Measurements from ENCODE around the gene CNTNAP2.

The CNTNAP2 gene

GRCh38 chr7:146319629-146320028 is 203.0 kb downstream of the CNTNAP2 start:
- TF ChIP-seq GATA3 (IDR thresholded peaks at IDR 0.05; ENCODE audit: low read depth, low read length) (no peak), GATA2 (IDR thresholded peaks at IDR 0.05; ENCODE audit: low read depth, low read length) (no peak)

- TF ChIP-seq GATA3 (IDR thresholded peaks at IDR 0.05; ENCODE audit: low read depth, low read length) (no peak), GATA2 (IDR thresholded peaks at IDR 0.05; ENCODE audit: low read depth, low read length) (no peak)
Measured at GRCh38 chr7:146321301-146321700, 204.7 kb downstream of the CNTNAP2 start.

- TF ChIP-seq GATA2 (IDR thresholded peaks at IDR 0.05; ENCODE audit: low read depth, low read length): no peak
- no peak for TF ChIP-seq GATA3 (IDR thresholded peaks at IDR 0.05; ENCODE audit: low read depth, low read length)
Measured at GRCh38 chr7:146331369-146331768, 214.8 kb downstream of the CNTNAP2 start.

GRCh38 chr7:146345251-146345650 is 228.7 kb downstream of the CNTNAP2 start:
- TF ChIP-seq GATA3 (IDR thresholded peaks at IDR 0.05; ENCODE audit: low read depth, low read length): no peak
- TF ChIP-seq GATA2 (IDR thresholded peaks at IDR 0.05; ENCODE audit: low read depth, low read length): no peak

GRCh38 chr7:146346096-146346495 is 229.5 kb downstream of the CNTNAP2 start:
- TF ChIP-seq GATA3 (IDR thresholded peaks at IDR 0.05; ENCODE audit: low read depth, low read length) (no peak), GATA2 (IDR thresholded peaks at IDR 0.05; ENCODE audit: low read depth, low read length) (no peak)

- TF ChIP-seq GATA3 (IDR thresholded peaks at IDR 0.05; ENCODE audit: low read depth, low read length) (no peak), GATA2 (IDR thresholded peaks at IDR 0.05; ENCODE audit: low read depth, low read length) (no peak)
Measured at GRCh38 chr7:146355216-146355615, 238.6 kb downstream of the CNTNAP2 start.

GRCh38 chr7:146359176-146359575 is 242.6 kb downstream of the CNTNAP2 start:
- TF ChIP-seq GATA2 (IDR thresholded peaks at IDR 0.05; ENCODE audit: low read depth, low read length): no peak
- no peak for TF ChIP-seq GATA3 (IDR thresholded peaks at IDR 0.05; ENCODE audit: low read depth, low read length)

GRCh38 chr7:146366938-146367337 is 250.3 kb downstream of the CNTNAP2 start:
- TF ChIP-seq GATA2 (IDR thresholded peaks at IDR 0.05; ENCODE audit: low read depth, low read length) (no peak), GATA3 (IDR thresholded peaks at IDR 0.05; ENCODE audit: low read depth, low read length) (no peak)

GRCh38 chr7:146370171-146370570 is 253.6 kb downstream of the CNTNAP2 start:
- TF ChIP-seq GATA2 (IDR thresholded peaks at IDR 0.05; ENCODE audit: low read depth, low read length) (no peak), GATA3 (IDR thresholded peaks at IDR 0.05; ENCODE audit: low read depth, low read length) (no peak)

- TF ChIP-seq GATA2 (IDR thresholded peaks at IDR 0.05; ENCODE audit: low read depth, low read length) (peak; percentile 46; the same call in 1 of the 2 replicates), GATA3 (IDR thresholded peaks at IDR 0.05; ENCODE audit: low read depth, low read length) (no peak)
Measured at GRCh38 chr7:146375170-146375569, 258.6 kb downstream of the CNTNAP2 start.

GRCh38 chr7:146378196-146378595 is 261.6 kb downstream of the CNTNAP2 start:
- TF ChIP-seq GATA2 (IDR thresholded peaks at IDR 0.05; ENCODE audit: low read depth, low read length): no peak
- no peak for TF ChIP-seq GATA3 (IDR thresholded peaks at IDR 0.05; ENCODE audit: low read depth, low read length)

GRCh38 chr7:146387140-146387539 is 270.5 kb downstream of the CNTNAP2 start:
- TF ChIP-seq GATA2 (IDR thresholded peaks at IDR 0.05; ENCODE audit: low read depth, low read length) (no peak), GATA3 (IDR thresholded peaks at IDR 0.05; ENCODE audit: low read depth, low read length) (no peak)

- no peak for TF ChIP-seq GATA3 (IDR thresholded peaks at IDR 0.05; ENCODE audit: low read depth, low read length)
- TF ChIP-seq GATA2 (IDR thresholded peaks at IDR 0.05; ENCODE audit: low read depth, low read length): no peak
Measured at GRCh38 chr7:146388928-146389327, 272.3 kb downstream of the CNTNAP2 start.

GRCh38 chr7:146393346-146393745 is 276.7 kb downstream of the CNTNAP2 start:
- TF ChIP-seq GATA3 (IDR thresholded peaks at IDR 0.05; ENCODE audit: low read depth, low read length) (no peak), GATA2 (IDR thresholded peaks at IDR 0.05; ENCODE audit: low read depth, low read length) (no peak)

GRCh38 chr7:146397141-146397540 is 280.5 kb downstream of the CNTNAP2 start:
- TF ChIP-seq GATA3 (IDR thresholded peaks at IDR 0.05; ENCODE audit: low read depth, low read length): no peak

GRCh38 chr7:146401939-146402338 is 285.3 kb downstream of the CNTNAP2 start:
- TF ChIP-seq GATA3 (IDR thresholded peaks at IDR 0.05; ENCODE audit: low read depth, low read length) (no peak), GATA2 (IDR thresholded peaks at IDR 0.05; ENCODE audit: low read depth, low read length) (no peak)
